A673 (cell line): ENCODE data around the gene MRPL38.

Source experiments
- EZH2 ChIP-seq: fragments of 200-600 bp; sonication (generic); IDR thresholded peaks from 2 replicates; pipeline ENCODE4 v1.6.1; 2017; ENCODE audit warnings: borderline replicate concordance, low read depth, mild to moderate bottlenecking, mixed read lengths, antibody characterized with exemption, low read length; ENCODE audit not compliant: poor library complexity, severe bottlenecking
- TF ChIP-seq, protein P1 (sequence below): fragments of 300-800, 200-600 bp; sonication (generic); conservative IDR thresholded peaks from 2 replicates; pipeline ENCODE4 v1.5.1; 2017; ENCODE audit warnings: low read depth, mild to moderate bottlenecking, antibody characterized with exemption, low read length, moderate library complexity, mixed read lengths

DNA sequence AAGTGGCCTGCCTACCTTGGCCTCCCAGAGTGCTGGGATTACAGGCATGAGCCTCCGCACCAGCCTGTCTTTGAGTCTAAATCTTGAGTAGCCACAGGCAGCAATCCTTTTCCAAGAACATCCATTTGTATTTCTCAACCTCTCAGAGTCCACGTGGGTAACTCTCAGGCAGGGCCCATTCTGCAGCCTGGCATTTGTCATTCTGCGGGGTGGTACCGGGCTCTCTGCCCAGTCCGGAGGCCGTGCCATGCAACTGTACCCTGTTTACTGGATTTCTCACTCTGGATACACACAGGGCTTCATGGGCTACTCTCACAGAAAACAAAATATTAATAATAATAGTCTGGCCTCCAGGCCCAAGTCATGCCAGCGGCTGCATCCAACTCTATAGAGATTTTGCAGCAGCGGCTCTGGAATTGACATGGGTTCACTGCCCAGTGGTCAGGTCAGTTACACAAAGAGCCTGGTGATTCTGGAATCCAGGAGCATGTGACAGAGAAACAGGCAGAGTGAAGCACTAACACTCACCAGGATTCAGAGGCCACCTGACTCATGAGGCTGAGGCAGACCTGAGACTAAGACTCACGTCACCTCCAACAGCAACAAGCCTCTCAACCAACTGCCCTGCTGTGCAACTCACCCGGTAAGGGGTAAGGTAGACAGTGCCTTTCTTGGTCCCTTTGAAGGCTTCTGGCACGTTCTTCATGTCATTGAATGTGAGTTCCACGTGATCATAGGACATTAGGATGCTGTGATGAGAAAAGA is 53.6 kb downstream of the MRPL38 start:
- TF ChIP-seq, protein P1, sequence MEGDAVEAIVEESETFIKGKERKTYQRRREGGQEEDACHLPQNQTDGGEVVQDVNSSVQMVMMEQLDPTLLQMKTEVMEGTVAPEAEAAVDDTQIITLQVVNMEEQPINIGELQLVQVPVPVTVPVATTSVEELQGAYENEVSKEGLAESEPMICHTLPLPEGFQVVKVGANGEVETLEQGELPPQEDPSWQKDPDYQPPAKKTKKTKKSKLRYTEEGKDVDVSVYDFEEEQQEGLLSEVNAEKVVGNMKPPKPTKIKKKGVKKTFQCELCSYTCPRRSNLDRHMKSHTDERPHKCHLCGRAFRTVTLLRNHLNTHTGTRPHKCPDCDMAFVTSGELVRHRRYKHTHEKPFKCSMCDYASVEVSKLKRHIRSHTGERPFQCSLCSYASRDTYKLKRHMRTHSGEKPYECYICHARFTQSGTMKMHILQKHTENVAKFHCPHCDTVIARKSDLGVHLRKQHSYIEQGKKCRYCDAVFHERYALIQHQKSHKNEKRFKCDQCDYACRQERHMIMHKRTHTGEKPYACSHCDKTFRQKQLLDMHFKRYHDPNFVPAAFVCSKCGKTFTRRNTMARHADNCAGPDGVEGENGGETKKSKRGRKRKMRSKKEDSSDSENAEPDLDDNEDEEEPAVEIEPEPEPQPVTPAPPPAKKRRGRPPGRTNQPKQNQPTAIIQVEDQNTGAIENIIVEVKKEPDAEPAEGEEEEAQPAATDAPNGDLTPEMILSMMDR = no peak
- no peak for TF ChIP-seq EZH2
